Uterus (tissue), 4 donors: ENCODE measurements around the gene NFATC1. TPM values are rescaled to one million over a fixed set of nuclear protein-coding genes. Genes with fewer than 3 reads are reported as not detected.

ENCODE experiments used
- DNase-seq, 2 donors: peaks; one replicate each; pipeline ENCODE4 v3.0.0-alpha.2; 2019 to 2020
- H3K27ac ChIP-seq, 2 donors: fragments of 200-600 bp; sonication (generic); 1 replicate in 1 of 2; 2 replicates in 1 of 2; pipeline ENCODE4 v1.5.1; 2016 to 2018
- H3K27me3 ChIP-seq, 2 donors: fragments of 200-600 bp; sonication (generic); one replicate each; pipeline ENCODE4 v1.5.1; 2018 to 2019; ENCODE audit warnings: control low read depth in 1 of 2
- H3K36me3 ChIP-seq, 2 donors: fragments of 200-600 bp; sonication (generic); one replicate each; pipeline ENCODE4 v1.5.1; 2019; ENCODE audit warnings: control low read depth in 1 of 2
- H3K4me1 ChIP-seq, 2 donors: fragments of 200-600 bp; sonication (generic); one replicate each; pipeline ENCODE4 v1.5.1; 2018 to 2019; ENCODE audit warnings: control low read depth in 1 of 2
- H3K4me3 ChIP-seq, 2 donors: fragments of 200-600 bp; sonication (generic); 1 replicate in 1 of 2; 2 replicates in 1 of 2; pipeline ENCODE4 v1.5.1; 2018 to 2019; ENCODE audit warnings: mild to moderate bottlenecking in 1 of 2
- H3K9me3 ChIP-seq, 2 donors: fragments of 200-600 bp; sonication (generic); one replicate each; pipeline ENCODE4 v1.5.1; 2019; ENCODE audit warnings: control low read depth in 1 of 2
- CTCF ChIP-seq, 4 experiments: fragments of 200-600 bp in 2 of 4; fragments of 450-650 bp in 2 of 4; sonication (generic) in 2 of 4; IDR thresholded peaks; one replicate each; pipeline ENCODE4 v1.5.1; 2016 to 2019; ENCODE audit warnings: antibody characterized with exemption in 4 of 4, mild to moderate bottlenecking in 2 of 4, moderate library complexity in 1 of 4
- POLR2A ChIP-seq, 2 donors: fragments of 450-650 bp; IDR thresholded peaks; one replicate each; pipeline ENCODE4 v1.6.1; 2016; ENCODE audit warnings: antibody characterized with exemption in 2 of 2, mild to moderate bottlenecking in 1 of 2, moderate library complexity in 1 of 2
- intact Hi-C: fragments of 100-400 bp; cut with DNase I; formaldehyde crosslinking; loops from one replicate; pipeline ENCODE4 v1.15.1; 2023; ENCODE audit warnings: low total_unique reads
- total RNA-seq, 4 donors: library from RNA; depleted of rRNA in 3 of 4; stranded (reverse); fragments of >200 nt in 3 of 4; gene quantifications; one replicate each; pipeline versions ENCODE4 v1.1.0 to v1.2.4, GENCODE V29; 2014 to 2023
- donor health status: DM: yes; HTN: yes; CAD: no.

Gene NFATC1
- total RNA-seq, result 10 to 100 TPM in 3 of 4 donors, 1 to 10 TPM in 1; 9.2 to 25.1 (median 14.6) TPM

DNA sequence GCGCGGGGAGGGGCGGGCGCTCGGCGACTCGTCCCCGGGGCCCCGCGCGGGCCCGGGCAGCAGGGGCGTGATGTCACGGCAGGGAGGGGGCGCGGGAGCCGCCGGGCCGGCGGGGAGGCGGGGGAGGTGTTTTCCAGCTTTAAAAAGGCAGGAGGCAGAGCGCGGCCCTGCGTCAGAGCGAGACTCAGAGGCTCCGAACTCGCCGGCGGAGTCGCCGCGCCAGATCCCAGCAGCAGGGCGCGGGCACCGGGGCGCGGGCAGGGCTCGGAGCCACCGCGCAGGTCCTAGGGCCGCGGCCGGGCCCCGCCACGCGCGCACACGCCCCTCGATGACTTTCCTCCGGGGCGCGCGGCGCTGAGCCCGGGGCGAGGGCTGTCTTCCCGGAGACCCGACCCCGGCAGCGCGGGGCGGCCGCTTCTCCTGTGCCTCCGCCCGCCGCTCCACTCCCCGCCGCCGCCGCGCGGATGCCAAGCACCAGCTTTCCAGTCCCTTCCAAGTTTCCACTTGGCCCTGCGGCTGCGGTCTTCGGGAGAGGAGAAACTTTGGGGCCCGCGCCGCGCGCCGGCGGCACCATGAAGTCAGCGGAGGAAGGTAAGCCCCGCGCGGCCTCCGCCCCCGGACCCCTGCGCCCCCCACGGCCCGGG, at the start of gene NFATC1:
NFATC1 (plus strand) TSS at position 170 of the 644 bp plus-strand sequence; CDS start at position 465, 295 bp downstream.
- no peak for TF ChIP-seq CTCF (IDR thresholded peaks at IDR 0.05)
- TF ChIP-seq POLR2A (IDR thresholded peaks at IDR 0.05), result peak; percentile 38 to 77
- no peaks in the 10 kb centered on the region for H3K36me3 ChIP-seq
- peak; percentile 89 to 91 for DNase-seq
- H3K4me1 ChIP-seq, result peaks cover 5 to 17% of the 10 kb centered on the region in 2 donors
- no peaks in the 10 kb centered on the region for H3K9me3 ChIP-seq
- H3K4me3 ChIP-seq, result peak within 1 kb of the TSS; percentile 32 to 67
- intact Hi-C loops, result loop anchor here (5.0 kb wide), 1 partner anchor 61 kb away; no protein-coding TSS in a partner anchor
- H3K27me3 ChIP-seq, result no peaks in the 10 kb centered on the region
- peak within 1 kb of the TSS; percentile 91 to 95 for H3K27ac ChIP-seq

DNA sequence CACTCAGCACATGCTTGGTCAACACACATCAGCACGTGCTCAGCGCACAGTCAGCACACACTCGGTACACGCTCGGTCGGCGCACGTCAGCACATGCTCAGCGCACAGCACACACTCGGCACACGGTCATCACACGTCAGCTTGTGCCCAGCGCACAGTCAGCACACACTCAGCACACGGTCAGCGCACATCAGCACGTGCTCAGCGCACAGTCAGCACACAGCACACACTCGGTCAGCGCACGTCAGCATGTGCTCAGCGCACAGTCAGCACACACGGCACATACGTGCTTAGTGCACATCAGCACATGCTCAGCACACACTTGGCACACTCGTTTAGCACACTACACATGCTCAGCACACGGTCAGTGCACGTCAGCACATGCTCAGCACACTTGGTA, 49.7 kb upstream of the NFATC1 start:
- Histone ChIP-seq H3K27ac (no peak overlapping the region), H3K4me1 (no peaks in the 10 kb centered on the region), H3K9me3 (no peaks in the 10 kb centered on the region), H3K36me3 (no peaks in the 10 kb centered on the region), H3K4me3 (no peak overlapping the region), H3K27me3 (no peaks in the 10 kb centered on the region)
- no peak for DNase-seq
- TF ChIP-seq POLR2A (IDR thresholded peaks at IDR 0.05) (no peak), CTCF (IDR thresholded peaks at IDR 0.05) (no peak)
- intact Hi-C loops, result no loop called here

DNA sequence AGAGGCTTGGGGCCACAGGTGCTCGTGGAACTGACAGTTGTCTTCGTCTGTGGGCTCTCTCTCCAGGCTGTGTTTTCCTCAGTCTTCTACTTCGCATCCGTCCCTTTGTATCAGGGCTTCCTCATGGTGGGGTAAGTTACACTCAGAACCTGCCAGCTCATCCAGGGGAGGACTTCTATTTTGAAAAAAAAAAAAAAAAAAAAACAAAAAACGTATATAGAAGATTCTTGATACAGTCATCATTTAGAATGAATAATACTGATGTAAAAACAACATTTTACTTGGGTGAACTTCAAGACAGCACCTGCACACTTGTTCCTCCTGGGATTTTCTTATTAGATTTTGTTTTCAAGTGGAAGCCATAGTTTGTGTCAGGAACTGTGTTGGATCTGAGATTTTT, 47.7 kb upstream of the NFATC1 start:
- no peaks in the 10 kb centered on the region for H3K36me3 ChIP-seq

GRCh38 chr18:79352432-79352831, 43.3 kb upstream of the NFATC1 start:
- intact Hi-C loops, result no loop called here
- TF ChIP-seq POLR2A (IDR thresholded peaks at IDR 0.05), result no peak
- TF ChIP-seq CTCF (IDR thresholded peaks at IDR 0.05), result no peak

More for the DNA sequence above, 47.7 kb upstream of the NFATC1 start:
- H3K27ac ChIP-seq, result no peak overlapping the region
- no peaks in the 10 kb centered on the region for H3K27me3 ChIP-seq
- H3K9me3 ChIP-seq, result no peaks in the 10 kb centered on the region
- intact Hi-C loops, result no loop called here
- H3K4me1 ChIP-seq, result no peaks in the 10 kb centered on the region
- TF ChIP-seq CTCF (IDR thresholded peaks at IDR 0.05), result no peak
- H3K4me3 ChIP-seq, result no peak overlapping the region
- no peak for DNase-seq

GRCh38 chr18:79353267-79353666, 42.5 kb upstream of the NFATC1 start:
- H3K27ac ChIP-seq, result no peak overlapping the region
- H3K4me3 ChIP-seq, result no peak overlapping the region
- no peaks in the 10 kb centered on the region for H3K36me3 ChIP-seq
- TF ChIP-seq POLR2A (IDR thresholded peaks at IDR 0.05), result no peak
- no peak for TF ChIP-seq CTCF (IDR thresholded peaks at IDR 0.05)
- DNase-seq, result no peak
- no peaks in the 10 kb centered on the region for H3K27me3 ChIP-seq
- intact Hi-C loops, result no loop called here
- no peaks in the 10 kb centered on the region for H3K4me1 ChIP-seq
- no peaks in the 10 kb centered on the region for H3K9me3 ChIP-seq

More at GRCh38 chr18:79352432-79352831, 43.3 kb upstream of the NFATC1 start:
- no peak for DNase-seq
- Histone ChIP-seq H3K4me1 (no peaks in the 10 kb centered on the region), H3K36me3 (no peaks in the 10 kb centered on the region), H3K9me3 (no peaks in the 10 kb centered on the region), H3K27me3 (no peaks in the 10 kb centered on the region), H3K27ac (no peak overlapping the region), H3K4me3 (no peak overlapping the region)
